GM18499 (cell line): ENCODE results near the gene CISH.

ENCODE experiments used
- ATAC-seq: cut with Tn5 transposase; IDR thresholded peaks from one replicate; pipeline ENCODE4 v1.9.1; 2021; ENCODE audit warnings: moderate number of reproducible peaks; ENCODE audit not compliant: insufficient read depth, unreplicated experiment

CISH gene, protein sequence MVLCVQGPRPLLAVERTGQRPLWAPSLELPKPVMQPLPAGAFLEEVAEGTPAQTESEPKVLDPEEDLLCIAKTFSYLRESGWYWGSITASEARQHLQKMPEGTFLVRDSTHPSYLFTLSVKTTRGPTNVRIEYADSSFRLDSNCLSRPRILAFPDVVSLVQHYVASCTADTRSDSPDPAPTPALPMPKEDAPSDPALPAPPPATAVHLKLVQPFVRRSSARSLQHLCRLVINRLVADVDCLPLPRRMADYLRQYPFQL

DNA sequence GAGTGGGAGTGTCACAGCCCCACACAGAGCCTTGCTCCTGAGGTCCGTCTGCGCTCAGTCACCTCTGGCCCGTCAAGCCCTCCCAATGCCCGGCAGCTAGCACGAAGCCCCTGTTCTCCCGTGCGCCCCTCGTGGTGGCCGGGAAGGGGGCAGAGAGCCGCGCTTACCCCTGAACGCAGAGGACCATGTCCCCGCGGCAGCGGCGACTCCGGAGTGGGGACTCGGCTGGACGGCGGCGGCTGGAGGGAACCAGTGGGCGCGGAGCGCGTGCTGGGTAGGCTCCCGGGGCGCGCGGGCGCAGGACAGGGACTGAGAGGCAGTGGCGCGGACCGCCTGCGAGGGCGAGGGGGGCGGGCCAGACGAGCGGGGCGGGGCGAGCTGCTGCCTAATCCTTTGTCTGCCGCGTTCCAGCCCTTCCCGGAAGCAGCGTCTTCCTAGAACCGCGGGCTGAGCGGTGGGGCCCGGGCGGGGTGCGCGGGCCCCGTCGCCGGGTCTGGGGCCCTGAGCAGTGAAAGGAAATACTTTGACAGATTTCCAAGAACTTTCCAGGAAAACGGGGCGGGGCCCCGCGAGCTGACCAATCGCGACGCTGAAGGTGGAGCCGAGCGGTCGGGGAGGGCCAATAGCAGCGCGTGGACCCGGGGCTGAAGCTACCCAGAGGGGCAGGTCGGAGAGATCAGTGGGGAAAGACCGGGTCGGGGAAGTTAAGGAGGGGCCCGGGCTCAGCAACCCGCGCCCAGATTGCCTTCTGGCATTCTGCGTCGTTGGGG is at the start of gene CISH:
Gene CISH, minus strand, starts transcription at position 311 of the 770 bp plus-strand sequence. Its CDS starts 124 bp downstream, at position 187.
- peak; percentile 44 for ATAC-seq

GRCh38 chr3:50660386-50660785 is 48.8 kb upstream of the CISH start:
- no peak for ATAC-seq

GRCh38 chr3:50658831-50659230 is 47.3 kb upstream of the CISH start:
- no peak for ATAC-seq

- ATAC-seq, result no peak
Measured at GRCh38 chr3:50658416-50658815, 46.8 kb upstream of the CISH start.

GRCh38 chr3:50657816-50658215 is 46.2 kb upstream of the CISH start:
- ATAC-seq, result no peak

DNA sequence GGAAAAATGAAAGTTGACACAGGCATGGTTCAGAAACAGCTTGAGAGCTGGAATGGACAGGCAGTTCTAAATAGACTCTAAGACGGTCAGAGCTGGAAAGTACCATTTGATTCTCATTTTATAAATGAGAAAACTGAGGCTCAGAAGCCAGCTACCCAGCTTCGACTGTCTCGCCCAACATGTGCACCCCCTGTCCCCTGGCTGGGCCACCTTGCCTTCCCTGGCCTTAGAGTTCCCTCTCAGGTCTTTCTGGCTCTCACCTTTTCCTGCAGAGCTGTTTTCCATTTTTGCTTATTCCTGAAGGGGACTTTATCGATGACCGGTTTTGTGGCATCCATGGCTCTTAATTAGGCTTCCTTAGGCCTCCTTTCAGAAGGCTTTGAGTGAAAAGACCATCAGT is 45.8 kb upstream of the CISH start:
- no peak for ATAC-seq

DNA sequence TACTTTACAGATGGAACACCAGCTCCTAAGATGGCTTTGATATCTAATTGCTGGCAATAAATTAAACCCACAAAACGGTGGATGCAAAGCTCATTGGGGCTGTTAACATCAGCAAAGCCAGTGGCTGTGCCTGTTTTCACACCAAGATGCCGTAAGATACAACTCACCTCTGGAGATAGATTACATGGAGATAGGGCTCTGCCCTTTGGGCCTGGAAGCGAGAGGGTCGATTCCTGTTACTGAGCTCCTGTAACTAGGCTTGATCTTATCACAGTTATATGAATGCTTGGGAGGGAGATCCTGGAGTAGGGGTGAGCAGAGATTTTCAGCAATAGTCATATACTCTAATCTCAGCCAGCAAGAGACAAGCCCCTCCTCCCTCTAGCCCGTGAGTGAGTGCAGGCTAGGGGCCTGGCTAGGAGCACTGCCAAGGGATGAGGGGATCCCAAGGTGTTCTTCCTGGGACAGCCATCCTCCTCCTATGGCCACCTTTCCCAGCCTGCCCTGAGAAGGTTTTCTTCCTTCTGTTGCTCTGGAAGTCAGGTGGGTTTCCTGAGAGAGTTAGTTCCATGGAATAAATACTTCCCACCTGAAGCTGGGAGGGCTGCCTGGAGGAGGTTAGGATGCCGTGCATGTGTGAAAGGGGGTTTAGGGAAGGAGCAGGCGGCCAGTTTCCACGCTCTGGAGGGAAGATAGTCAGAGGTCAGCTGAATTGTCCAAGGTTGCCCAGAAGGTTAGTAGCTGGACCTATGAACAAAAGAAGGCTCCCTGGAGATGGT is 45.0 kb upstream of the CISH start:
- no peak for ATAC-seq

GRCh38 chr3:50655009-50655830 is 43.6 kb upstream of the CISH start:
- no peak for ATAC-seq

GRCh38 chr3:50653937-50654595 is 42.5 kb upstream of the CISH start:
- no peak for ATAC-seq

DNA sequence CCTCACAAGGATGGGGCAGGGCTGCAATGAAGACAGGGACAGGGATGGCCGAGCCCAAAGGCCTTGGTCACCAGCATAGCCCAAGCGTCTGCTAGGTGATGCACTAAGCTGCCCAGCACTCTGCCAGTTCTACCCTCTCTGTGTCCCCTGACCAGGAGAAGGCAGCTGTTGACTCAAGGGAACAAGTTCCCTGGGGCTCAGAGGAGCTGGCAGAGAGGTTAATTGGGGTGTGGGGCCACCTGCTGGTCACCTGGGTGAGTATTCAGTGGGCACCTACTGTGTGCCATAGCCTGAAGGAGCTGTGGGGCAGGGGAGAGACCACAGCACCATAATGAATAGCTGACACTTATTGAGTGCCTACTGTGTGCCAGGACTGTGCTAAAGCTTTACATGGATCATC is 41.1 kb upstream of the CISH start:
- ATAC-seq, result no peak

- ATAC-seq, result no peak
Measured at GRCh38 chr3:50651920-50652529, 40.5 kb upstream of the CISH start.

- no peak for ATAC-seq
Measured at GRCh38 chr3:50651445-50651844, 39.9 kb upstream of the CISH start.

DNA sequence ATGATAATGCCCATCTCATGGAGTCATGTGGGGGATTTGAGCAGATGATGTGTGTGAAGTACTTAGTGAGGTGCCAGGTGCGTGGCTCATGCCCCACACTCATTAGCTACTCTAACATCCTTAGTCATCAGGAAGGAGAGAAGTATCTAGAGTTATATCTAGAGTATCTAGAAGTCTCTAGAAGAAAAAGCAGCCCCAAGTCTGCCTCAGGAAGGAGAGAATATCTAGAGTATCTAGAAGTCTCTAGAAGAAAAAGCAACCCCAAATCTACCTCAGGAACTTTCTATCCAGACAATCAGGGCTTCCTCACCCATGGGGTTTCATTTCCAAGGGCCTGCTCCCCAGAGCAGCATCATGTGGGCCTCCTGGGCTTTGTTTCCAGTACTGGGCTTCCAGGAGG is 38.4 kb upstream of the CISH start:
- ATAC-seq, result no peak

GRCh38 chr3:50649451-50649931 is 37.9 kb upstream of the CISH start:
- ATAC-seq, result no peak

GRCh38 chr3:50648944-50649343 is 37.4 kb upstream of the CISH start:
- ATAC-seq, result no peak

- no peak for ATAC-seq
Measured at GRCh38 chr3:50648313-50648712, 36.7 kb upstream of the CISH start.

GRCh38 chr3:50645378-50645777 is 33.8 kb upstream of the CISH start:
- ATAC-seq, result no peak

- ATAC-seq, result no peak
Measured at GRCh38 chr3:50644561-50644960, 33.0 kb upstream of the CISH start.

GRCh38 chr3:50642382-50642781 is 30.8 kb upstream of the CISH start:
- ATAC-seq, result no peak
